HG02588 (cell line): Measurements from ENCODE around the gene MRPL46.
"Not testable (repeated sequence)": the region's sequence is repeated elsewhere in the genome, so short reads cannot be mapped to it uniquely, and the experiment has no call there.

Experiments used
- ATAC-seq: cut with Tn5 transposase; IDR thresholded peaks from one replicate; pipeline ENCODE4 v1.9.1; 2021; ENCODE audit warnings: mild to moderate bottlenecking, moderate library complexity; ENCODE audit not compliant: unreplicated experiment

The MRPL46 gene

GRCh38 chr15:88479169-88479568 lies 12.0 kb upstream of the MRPL46 start:
- ATAC-seq = no peak

DNA sequence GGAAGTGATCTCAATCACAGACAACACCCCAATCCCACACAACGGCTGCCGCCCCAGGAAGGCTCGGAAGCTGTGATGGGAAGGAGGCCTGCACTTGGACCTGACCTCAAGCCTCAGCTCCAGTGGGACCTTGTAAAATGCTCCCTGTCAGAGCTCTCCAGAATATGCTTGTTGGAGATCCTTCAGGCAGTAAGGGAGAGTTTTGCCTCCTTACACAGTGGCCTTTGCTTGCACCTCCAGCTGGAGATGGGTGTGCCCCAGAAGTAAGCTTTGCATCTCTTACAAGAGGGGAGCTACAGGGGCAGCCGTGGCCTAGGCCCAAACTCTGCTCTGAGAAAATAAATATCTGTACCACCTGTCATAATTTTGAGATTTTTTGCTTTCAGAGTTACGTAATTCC lies 10.7 kb upstream of the MRPL46 start:
- ATAC-seq = no peak

- no peak for ATAC-seq
Measured at GRCh38 chr15:88477126-88477525, 9.9 kb upstream of the MRPL46 start.

- ATAC-seq = no peak
Measured at GRCh38 chr15:88476635-88477060, 9.5 kb upstream of the MRPL46 start.

DNA sequence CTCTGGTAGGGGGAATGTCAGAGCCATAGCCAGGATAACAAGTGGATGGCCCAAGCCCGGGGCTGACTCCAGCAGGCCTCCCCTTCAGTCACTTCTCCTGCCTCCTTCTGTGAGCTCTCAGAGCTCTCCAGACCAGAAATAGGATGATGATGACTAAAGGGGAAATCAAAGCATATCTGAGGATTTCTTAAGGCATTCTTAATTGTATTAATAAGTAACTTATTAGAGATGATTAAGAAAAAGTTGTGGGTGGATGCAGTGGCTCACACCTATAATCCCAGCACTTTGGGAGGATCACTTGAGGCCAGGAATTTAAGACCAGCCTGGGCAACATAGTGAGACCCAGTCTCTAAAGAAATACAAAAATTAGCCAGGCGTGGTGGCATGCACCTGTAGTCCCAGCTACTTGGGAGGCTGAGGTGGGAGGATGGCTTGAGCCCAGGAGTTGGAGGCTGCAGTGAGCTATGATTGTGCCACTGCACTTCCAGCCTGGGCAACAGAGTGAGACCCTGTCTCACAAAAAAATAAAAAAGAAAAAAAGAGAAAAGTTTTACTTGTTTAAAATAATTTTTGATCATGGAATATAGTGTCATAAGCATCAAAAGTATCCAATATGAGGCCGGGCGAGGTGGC lies 6.6 kb upstream of the MRPL46 start:
- not testable (repeated sequence) for ATAC-seq

GRCh38 chr15:88472225-88472624 lies 5.0 kb upstream of the MRPL46 start:
- ATAC-seq = no peak

DNA sequence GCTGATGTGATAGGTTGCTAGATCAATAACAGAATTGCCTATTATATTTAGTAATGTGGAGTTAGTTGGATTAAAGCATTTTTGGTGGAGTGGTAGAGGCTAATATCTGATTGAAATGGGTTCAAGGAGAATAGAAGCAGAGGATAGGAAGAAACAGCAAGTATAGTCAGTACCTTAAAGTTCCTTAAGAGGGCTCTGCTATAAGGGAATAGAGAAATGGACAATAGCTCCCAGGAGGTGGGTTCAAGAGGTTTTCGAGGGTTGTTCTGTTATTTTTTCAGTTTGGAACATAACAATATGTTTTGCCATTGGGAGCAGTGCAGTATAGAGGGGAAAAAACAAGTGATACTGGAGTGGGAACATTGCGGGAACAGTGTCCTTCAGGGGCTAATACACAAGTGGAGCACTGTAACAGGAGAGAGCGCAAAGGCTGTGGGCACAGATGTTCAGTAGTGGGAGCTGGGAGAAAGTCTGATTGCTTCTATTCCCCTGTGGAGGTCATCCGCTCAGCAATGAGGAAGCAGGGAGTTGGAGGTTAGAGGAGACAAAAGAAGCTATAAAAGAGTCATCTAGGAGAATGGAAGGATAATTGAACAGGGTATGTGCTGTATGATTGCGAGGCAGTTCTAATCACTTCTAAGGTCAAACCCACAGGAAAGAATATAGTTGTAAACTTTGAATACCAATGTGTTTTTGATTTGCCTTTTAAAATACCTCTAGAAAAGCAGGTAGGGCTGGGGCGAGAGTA lies 3.6 kb upstream of the MRPL46 start:
- no peak for ATAC-seq

DNA sequence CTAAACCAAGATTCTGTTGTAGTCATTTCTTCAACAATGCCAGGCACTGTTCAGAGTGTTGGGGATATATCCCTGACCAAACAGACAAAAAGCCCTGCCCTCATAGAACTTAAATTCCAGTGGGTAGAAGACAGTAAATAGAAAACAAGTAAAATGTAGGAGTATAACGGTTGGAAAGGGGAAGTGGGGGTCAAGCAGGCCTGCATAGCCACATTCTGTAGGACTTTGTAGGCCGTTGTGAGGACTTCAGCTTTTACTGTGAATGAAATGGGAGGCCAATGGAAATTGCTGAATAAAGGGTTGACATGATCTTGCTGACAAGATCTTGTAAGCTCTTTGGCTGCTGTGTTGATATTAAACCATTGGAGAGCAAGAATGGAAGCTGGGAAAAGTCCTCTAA lies 2.1 kb upstream of the MRPL46 start:
- no peak for ATAC-seq

DNA sequence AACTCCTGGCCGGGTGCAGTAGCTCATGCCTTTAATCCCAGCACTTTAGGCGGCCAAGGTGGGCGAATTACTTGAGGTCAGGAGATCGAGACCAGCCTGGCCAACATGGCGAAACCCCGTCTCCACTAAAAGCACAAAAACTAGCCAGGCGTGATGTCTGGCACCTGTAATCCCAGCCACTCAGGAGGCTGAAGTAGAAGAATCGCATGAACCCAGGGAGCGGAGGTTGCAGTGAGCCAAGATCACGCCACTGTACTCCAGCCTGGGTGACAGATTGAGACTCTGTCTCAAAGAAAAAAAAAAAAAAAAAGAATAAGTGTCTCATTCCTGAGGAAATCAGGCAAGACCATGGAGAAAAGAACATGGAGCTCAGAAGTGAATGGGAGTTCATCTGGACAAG lies 1.5 kb upstream of the MRPL46 start:
- not testable (repeated sequence) for ATAC-seq

- no peak for ATAC-seq
Measured at GRCh38 chr15:88467935-88468528, 844 bp upstream of the MRPL46 start.

- ATAC-seq = no peak
Measured at GRCh38 chr15:88465633-88466224, 1.5 kb downstream of the MRPL46 start.

DNA sequence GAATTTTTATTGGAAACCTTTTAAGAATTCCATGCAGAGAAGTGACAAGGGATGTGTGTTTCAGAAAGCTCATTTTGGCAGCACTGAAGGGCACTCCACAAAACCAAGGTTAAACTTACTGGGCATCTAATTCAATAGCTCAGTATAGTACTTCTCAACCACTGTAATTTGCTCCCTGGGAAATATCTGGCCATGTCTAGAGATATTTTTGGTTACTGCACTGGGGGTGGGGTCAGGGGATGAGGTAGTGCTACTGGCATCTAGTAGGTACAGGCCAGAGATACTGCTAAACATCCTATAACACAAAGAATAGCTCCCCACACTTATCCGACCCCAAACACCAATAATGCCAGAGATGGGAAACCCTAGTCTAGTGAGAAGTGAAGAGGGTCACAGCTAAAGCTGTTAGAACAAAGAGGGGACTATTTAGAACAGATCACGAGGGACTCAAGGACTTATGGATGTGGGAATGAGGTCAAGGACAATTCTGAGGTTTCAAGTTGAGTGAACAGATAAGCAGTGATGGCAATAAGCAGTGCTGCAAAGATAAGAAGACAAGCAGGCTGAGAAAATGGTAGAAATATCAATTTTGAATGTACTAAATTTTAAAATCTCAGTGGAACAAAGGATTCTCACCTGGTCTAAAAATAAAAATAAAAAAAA lies 3.2 kb downstream of the MRPL46 start:
- ATAC-seq = no peak

DNA sequence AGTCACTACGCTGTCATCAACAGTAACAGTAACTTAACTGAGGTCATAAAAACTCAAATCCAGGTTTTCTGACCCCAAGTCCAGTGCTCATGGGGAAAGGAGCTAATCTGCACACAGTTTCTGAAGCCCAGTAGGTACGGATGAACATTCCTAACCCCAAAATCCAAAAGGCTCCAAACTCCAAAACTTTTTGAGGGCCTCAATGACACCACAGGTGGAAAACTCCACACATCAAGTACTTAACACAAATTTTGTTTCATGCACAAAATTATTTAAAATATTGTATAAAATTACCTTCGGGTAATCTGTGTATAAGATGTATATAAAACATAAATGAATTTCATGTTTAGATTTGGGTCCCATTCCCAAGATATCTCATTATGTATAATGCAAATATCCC lies 10.5 kb downstream of the MRPL46 start:
- ATAC-seq = no peak

DNA sequence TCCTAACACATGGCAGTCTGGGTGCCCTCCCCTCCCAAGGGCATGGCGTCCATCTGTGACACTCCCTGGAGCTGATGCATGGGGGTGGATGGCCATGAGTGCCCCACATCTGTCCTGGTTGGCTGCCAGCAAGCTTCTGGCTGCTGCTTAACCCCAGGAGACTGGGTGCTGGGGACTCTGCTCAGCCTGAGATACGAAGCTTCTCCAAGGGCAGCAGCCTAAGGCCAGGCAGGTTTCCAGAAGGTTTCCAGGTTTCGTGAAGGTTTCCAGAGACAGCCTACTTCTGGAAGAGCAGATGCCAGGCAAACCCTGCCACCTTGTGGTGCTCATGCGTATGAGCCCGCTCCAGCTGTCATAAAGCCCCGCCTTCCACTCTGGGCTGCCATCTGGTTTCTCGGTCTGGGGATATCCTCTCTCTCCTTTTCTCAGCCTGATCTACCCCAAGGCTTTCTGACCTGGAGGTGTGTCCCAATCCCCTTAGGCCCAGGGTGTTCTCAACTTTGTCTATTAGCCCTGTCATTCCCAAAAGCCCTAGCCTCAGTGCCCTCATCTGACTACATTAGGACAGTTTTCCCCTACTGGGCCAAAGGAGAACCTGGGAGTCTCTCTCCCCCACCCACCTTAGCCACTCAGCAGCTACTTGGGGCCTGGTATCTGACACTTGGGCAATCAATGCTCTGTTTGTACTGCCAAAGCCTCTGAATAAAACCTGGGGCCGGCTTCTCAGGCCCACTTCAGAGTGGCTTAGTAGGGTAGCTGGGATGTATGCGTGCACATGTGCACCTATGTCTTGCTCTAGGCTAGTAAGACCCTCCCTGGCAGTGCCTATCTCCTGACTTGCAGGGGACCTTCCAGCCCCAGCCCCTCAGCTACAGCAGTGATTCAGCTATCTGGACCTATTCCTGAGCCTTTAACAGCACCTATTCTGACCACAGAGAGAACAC lies 12.0 kb downstream of the MRPL46 start:
- ATAC-seq = peak; percentile 81

DNA sequence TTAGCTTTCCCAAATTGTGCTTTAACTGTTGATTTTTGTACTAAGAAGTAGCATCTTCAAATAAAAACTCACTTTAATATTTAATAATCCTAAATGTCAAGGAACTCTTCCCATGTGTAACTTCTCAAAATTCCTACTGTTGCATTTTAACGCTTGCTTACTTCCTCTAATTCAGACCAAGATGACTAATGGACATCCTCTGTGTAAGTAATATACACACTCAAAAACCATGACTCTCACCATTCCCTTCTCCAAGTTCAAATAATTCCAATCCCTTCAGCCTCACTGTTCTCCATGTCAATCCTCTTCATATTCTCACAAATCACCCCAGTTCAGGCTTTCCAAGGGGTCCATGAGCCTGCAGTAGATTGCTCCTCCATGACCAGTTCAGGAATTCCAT lies 13.0 kb downstream of the MRPL46 start:
- ATAC-seq = no peak

- ATAC-seq = no peak
Measured at GRCh38 chr15:88453651-88454050, 13.5 kb downstream of the MRPL46 start.

DNA sequence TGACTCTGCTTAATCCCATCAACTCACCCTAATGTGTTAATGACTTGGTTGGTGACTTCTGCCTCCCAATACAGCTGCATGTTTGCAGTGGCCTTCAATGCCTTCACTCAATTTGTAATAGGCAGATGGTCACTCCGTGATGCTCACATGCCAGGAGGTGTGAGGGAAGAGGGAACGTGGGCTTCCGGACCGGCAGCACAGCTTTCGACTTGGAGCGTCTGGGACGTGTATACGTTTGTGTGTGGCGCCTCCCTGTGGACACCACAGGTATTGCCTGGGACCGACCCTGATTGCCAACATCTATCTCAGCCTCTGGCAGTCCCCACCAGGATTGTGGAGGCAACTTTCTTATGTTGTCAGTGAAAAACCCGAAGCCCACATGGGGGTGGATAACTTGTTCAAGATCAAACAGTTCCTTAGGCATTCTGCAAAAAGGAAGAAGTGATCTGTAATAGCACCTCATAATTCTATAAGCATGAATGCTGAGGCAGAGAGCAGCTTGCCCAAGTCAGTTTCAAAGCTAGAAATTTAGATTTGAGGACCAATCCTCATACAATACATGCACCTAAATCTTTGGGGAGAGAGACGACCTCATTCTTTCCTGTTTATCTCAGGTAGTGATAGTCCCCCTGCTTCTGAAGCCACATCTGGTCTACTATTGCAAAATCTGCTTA lies 16.9 kb downstream of the MRPL46 start:
- no peak for ATAC-seq

- ATAC-seq = no peak
Measured at GRCh38 chr15:88449581-88449980, 17.6 kb downstream of the MRPL46 start.

DNA sequence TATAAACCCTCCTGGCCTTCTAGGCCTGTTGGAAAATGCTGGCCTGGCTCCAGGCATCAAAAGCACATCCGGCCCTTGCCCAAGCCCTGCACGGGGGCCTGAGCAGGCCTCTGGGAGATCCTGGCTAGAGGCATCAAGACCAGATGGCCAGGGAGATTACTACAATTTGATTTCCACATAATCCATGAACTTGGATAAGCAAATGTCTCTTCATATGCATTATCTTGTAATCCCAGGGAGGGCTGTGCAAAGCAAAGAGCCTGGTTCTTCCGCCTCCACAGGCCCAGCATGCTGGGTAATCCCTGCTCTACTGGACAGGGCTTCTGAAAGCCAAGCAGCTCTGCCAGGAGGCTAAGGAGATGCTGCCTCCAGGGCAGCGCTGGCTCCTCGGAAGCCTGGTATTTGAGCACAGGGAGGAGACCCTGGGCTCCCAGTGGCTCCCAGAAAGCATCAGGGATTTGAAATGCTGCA lies 18.2 kb downstream of the MRPL46 start:
- ATAC-seq = no peak

- ATAC-seq = no peak
Measured at GRCh38 chr15:88447741-88448140, 19.4 kb downstream of the MRPL46 start.
